ACC112 (cell line): ENCODE data around the gene AP2S1.
"Not testable (repeated sequence)": the region's sequence is repeated elsewhere in the genome, so short reads cannot be mapped to it uniquely, and the experiment has no call there.

ENCODE experiments used
- H2AFZ ChIP-seq: fragments of 200-600 bp; sonication (generic); one replicate; pipeline ENCODE4 v1.6.0; 2017; ENCODE audit warnings: antibody characterized with exemption, low read length; ENCODE audit not compliant: unreplicated experiment
- H3K27ac ChIP-seq: fragments of 200-600 bp; sonication (generic); 2 replicates; pipeline ENCODE4 v1.5.1; 2014; ENCODE audit warnings: low read depth, mild to moderate bottlenecking, antibody characterized with exemption, low read length, moderate library complexity
- H3K27me3 ChIP-seq: fragments of 200-600 bp; sonication (generic); 2 replicates; pipeline ENCODE4 v1.6.1; 2014; ENCODE audit warnings: mild to moderate bottlenecking, antibody characterized with exemption, low read length, moderate library complexity, mixed read lengths; ENCODE audit not compliant: insufficient read depth
- H3K36me3 ChIP-seq: fragments of 200-600 bp; sonication (generic); 2 replicates; pipeline ENCODE4 v1.6.1; 2016; ENCODE audit warnings: mild to moderate bottlenecking, antibody characterized with exemption, low read length, moderate library complexity, mixed read lengths; ENCODE audit not compliant: insufficient read depth
- H3K4me1 ChIP-seq: fragments of 200-600 bp; sonication (generic); one replicate; pipeline ENCODE4 v1.6.1; 2016; ENCODE audit warnings: low read length, mixed read lengths; ENCODE audit not compliant: insufficient read depth, unreplicated experiment, control insufficient read depth
- H3K4me3 ChIP-seq: fragments of 200-600 bp; sonication (generic); 2 replicates; pipeline ENCODE4 v1.5.1; 2014; ENCODE audit warnings: mild to moderate bottlenecking, low read depth, low read length
- H3K79me2 ChIP-seq: fragments of 200-600 bp; sonication (generic); one replicate; pipeline ENCODE4 v1.6.0; 2016; ENCODE audit warnings: low read length; ENCODE audit not compliant: control insufficient read depth, unreplicated experiment, insufficient read depth

AP2S1 gene

GRCh38 chr19:46821512-46822409, 28.9 kb downstream of the AP2S1 start:
- no peaks in the 10 kb centered on the region for H3K79me2 ChIP-seq
- no peak overlapping the region for H2AFZ ChIP-seq
- H3K4me1 ChIP-seq: no peaks in the 10 kb centered on the region
- H3K4me3 ChIP-seq: no peak overlapping the region
- no peaks in the 10 kb centered on the region for H3K36me3 ChIP-seq
- no peaks in the 10 kb centered on the region for H3K27me3 ChIP-seq
- no peak overlapping the region for H3K27ac ChIP-seq

GRCh38 chr19:46818812-46819211, 31.8 kb downstream of the AP2S1 start:
- no peak overlapping the region for H3K27ac ChIP-seq
- peaks cover 2% of the 10 kb centered on the region for H3K4me1 ChIP-seq
- no peak overlapping the region for H2AFZ ChIP-seq
- no peaks in the 10 kb centered on the region for H3K27me3 ChIP-seq
- H3K4me3 ChIP-seq: no peak overlapping the region
- H3K79me2 ChIP-seq: no peaks in the 10 kb centered on the region
- H3K36me3 ChIP-seq: no peaks in the 10 kb centered on the region

- no peaks in the 10 kb centered on the region for H3K79me2 ChIP-seq
Measured at GRCh38 chr19:46815833-46816627, 34.6 kb downstream of the AP2S1 start.

GRCh38 chr19:46813839-46814358, 36.7 kb downstream of the AP2S1 start:
- no peaks in the 10 kb centered on the region for H3K36me3 ChIP-seq
- H3K4me3 ChIP-seq: no peak overlapping the region
- no peaks in the 10 kb centered on the region for H3K79me2 ChIP-seq
- no peaks in the 10 kb centered on the region for H3K27me3 ChIP-seq
- peak overlapping the region; percentile 53 for H2AFZ ChIP-seq
- H3K4me1 ChIP-seq: peaks cover 5% of the 10 kb centered on the region
- H3K27ac ChIP-seq: no peak overlapping the region; the same call in 1 of the 2 replicates

More at GRCh38 chr19:46815833-46816627, 34.6 kb downstream of the AP2S1 start:
- no peak overlapping the region for H3K4me3 ChIP-seq
- peaks cover 5% of the 10 kb centered on the region for H3K4me1 ChIP-seq
- no peaks in the 10 kb centered on the region for H3K36me3 ChIP-seq
- no peak overlapping the region for H3K27ac ChIP-seq
- H2AFZ ChIP-seq: no peak overlapping the region
- no peaks in the 10 kb centered on the region for H3K27me3 ChIP-seq

GRCh38 chr19:46812977-46813838, 37.4 kb downstream of the AP2S1 start:
- H3K4me1 ChIP-seq: peaks cover 5% of the 10 kb centered on the region
- H3K4me3 ChIP-seq: no peak overlapping the region
- H3K79me2 ChIP-seq: no peaks in the 10 kb centered on the region

GRCh38 chr19:46809534-46810272, 40.9 kb downstream of the AP2S1 start:
- H3K27ac ChIP-seq: no peak overlapping the region

More at GRCh38 chr19:46812977-46813838, 37.4 kb downstream of the AP2S1 start:
- no peak overlapping the region; the same call in 1 of the 2 replicates for H3K27ac ChIP-seq
- H2AFZ ChIP-seq: no peak overlapping the region
- no peaks in the 10 kb centered on the region for H3K27me3 ChIP-seq
- H3K36me3 ChIP-seq: no peaks in the 10 kb centered on the region

GRCh38 chr19:46806656-46807055, 44.0 kb downstream of the AP2S1 start:
- Histone ChIP-seq H2AFZ (no peak overlapping the region), H3K27me3 (no peaks in the 10 kb centered on the region), H3K36me3 (no peaks in the 10 kb centered on the region), H3K79me2 (no peaks in the 10 kb centered on the region), H3K27ac (no peak overlapping the region), H3K4me1 (no peaks in the 10 kb centered on the region), H3K4me3 (no peak overlapping the region)

More at GRCh38 chr19:46809534-46810272, 40.9 kb downstream of the AP2S1 start:
- H3K27me3 ChIP-seq: no peaks in the 10 kb centered on the region
- peaks cover 5% of the 10 kb centered on the region for H3K4me1 ChIP-seq
- H3K36me3 ChIP-seq: no peaks in the 10 kb centered on the region
- no peaks in the 10 kb centered on the region for H3K79me2 ChIP-seq
- H2AFZ ChIP-seq: no peak overlapping the region
- no peak overlapping the region for H3K4me3 ChIP-seq

GRCh38 chr19:46804432-46804831, 46.2 kb downstream of the AP2S1 start:
- H3K4me3 ChIP-seq, H3K36me3 ChIP-seq, H2AFZ ChIP-seq, H3K27ac ChIP-seq, H3K4me1 ChIP-seq, H3K79me2 ChIP-seq, H3K27me3 ChIP-seq: not testable (repeated sequence)

GRCh38 chr19:46803555-46803954, 47.1 kb downstream of the AP2S1 start:
- Histone ChIP-seq H3K79me2 (no peaks in the 10 kb centered on the region), H3K27ac (no peak overlapping the region), H2AFZ (no peak overlapping the region), H3K36me3 (no peaks in the 10 kb centered on the region), H3K4me1 (no peaks in the 10 kb centered on the region), H3K27me3 (no peaks in the 10 kb centered on the region), H3K4me3 (no peak overlapping the region)
